ENCODE results near the gene HBE1.
"Not testable (repeated sequence)": the region's sequence is repeated elsewhere in the genome, so short reads cannot be mapped to it uniquely, and the experiment has no call there.

GRCh38 chr11:5254023-5254422, 15.7 kb downstream of the HBE1 start:
- TF ChIP-seq CTCF (IDR thresholded peaks at IDR 0.05 in 8 of 11, conservative IDR thresholded peaks at IDR 0.05 in 3 of 11); POLR2A (IDR thresholded peaks at IDR 0.05): not testable (repeated sequence)

Data from spleen (tissue), 7 donors.